NB4 (cell line): Measurements from ENCODE around the gene TTC34.

Source experiments
- CTCF ChIP-seq: IDR thresholded peaks from one replicate; pipeline ENCODE4 v1.5.1; 2012; ENCODE audit warnings: low read depth, low read length
- MYC ChIP-seq: IDR thresholded peaks from 2 replicates; pipeline ENCODE4 v1.6.1; 2011; ENCODE audit warnings: low read depth, low read length
- POLR2A ChIP-seq: IDR thresholded peaks from 2 replicates; pipeline ENCODE4 v1.6.1; 2011; ENCODE audit warnings: mild to moderate bottlenecking; ENCODE audit not compliant: insufficient read length; ENCODE audit errors: extremely low read depth

- no peak for TF ChIP-seq CTCF
- TF ChIP-seq POLR2A = no peak
- TF ChIP-seq MYC = no peak
Observed at GRCh38 chr1:2644171-2644570, 157.3 kb downstream of the TTC34 start.
